HG02759 (cell line): ENCODE results near the gene KIF26B.

Experiments used
- ATAC-seq: cut with Tn5 transposase; IDR thresholded peaks from one replicate; pipeline ENCODE4 v1.9.1; 2021; ENCODE audit warnings: mild to moderate bottlenecking, moderate library complexity; ENCODE audit not compliant: unreplicated experiment

The KIF26B gene

DNA sequence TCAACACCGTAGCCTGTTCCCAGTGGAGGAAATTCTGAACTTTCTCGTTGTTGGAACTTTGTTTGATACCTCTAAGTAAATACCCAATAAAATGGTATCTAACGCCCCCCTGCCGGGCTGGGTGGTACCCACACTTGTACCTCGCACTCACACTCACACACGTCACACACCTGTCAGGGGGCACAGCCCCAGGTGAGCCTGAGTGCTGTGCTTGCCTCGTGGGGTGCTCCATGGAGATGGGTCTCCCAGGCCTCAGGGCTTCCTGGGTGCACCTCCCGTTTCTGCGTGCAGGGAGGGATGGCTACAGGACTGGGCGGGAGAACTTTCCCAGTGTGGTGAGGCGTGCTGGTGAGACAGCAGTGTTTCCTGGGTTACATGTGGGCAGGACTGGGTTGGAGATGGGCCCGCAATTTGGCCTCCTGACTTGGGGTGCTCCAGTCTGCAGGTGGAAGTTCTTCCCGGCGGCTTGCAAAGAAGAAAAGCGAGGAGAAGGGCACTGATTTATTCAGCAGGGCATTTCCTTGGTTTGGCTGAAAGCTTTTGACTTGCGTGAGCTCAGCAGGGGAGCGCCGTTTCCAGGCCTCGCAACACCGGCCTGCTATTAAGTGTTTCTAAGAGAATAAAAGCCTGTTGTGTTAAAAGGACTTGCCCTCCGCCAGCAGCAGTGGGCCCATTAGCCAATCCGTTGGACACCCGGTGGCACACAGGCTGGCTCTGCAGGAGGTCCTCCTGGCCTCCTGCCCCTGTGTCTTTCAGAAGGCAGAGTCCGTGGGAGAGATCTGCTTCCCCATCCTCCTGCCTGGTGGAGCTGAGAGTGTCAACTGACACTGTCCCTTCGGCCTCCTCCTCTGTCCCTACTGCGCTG is 79.7 kb downstream of the KIF26B start:
- no peak for ATAC-seq

DNA sequence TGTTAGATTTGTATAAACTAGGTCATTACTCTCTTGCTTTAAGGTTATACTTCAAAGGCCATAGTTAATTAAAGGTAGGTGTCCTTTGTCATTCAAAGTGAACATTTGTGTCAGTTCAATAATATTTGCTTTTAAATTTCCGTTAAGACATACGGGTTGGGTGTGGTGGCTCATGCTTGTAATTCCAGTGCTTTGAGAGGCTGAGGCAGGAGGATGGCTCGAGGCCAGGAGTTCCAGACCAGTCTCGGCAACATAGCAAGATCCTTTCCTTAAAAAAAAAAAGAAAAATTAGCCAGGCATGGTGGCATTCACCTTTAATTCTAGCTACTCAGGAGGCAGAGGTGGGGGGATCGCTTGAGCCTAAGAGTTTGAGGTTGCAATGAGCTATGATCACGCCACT is 80.4 kb downstream of the KIF26B start:
- ATAC-seq = no peak

DNA sequence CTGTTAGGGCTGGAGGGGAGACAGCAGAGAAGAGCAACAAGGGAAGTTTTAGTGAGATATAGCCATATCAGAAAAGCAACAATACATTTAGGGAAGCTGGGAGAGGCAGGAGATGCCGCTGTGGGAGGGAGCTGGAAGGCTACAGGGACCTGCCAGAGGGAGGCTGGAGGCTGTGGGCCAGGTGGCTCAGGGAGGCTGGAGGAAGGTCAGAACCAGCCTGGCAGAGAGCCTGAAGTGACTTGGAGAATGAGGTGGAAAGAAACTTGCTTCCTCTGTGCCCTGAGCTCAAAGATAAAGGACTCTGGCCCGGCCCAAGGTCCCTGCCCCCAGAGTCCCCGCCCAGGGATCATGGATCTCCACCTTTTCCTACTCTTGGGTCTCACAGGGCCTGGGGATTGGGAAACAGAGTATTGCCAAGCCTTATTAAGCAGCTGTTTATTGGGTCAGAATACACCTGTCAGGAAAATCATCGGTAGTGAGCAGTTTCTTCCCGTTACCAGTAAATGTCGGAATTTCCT is 85.9 kb downstream of the KIF26B start:
- no peak for ATAC-seq

DNA sequence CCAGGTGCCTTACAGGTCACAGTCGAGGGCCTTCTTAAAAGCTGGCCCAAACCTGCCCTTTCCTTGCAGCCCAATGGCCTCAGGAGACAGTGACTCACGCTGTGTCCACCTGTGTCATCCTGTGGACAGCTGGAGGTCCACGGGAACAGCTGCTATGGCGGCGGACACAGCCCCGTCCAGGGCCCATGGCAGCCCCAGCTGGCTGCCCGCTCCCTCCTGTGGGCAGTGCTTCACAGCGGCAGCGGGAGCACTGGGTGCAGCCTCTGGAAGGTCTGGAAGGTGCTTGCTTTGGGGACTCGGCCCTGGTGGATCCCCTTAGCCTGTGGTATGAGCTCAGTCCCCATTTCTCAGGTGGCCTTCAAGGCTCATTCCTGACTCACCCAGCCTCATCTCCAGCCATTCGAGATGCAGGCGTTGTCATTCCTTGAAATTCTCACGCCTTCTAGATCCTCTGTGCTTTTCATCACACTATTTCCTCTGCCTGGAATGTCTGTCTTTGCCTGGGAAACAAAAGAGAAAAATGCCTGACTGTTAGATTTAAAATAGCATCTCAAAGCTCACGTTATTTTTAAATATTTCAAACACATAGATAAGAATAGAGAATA is 86.8 kb downstream of the KIF26B start:
- ATAC-seq = no peak

DNA sequence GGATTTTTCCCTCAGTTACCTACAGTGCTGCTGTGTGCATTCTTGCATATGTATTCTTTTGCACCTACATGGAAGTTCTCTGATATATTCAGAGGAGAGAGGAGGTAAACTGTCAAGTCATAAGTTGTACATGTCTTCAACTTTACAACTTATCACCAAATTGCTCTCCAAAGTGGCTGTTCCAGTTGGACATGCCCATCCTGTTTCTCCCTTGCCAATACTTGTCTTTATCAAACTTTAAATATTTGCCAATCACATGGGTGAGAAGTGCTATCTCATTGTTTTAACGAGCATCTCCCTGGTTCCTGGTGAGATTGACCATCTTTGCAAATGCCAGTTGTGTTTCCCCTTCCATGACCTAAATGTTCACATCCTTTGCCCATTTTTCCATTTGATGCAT is 88.2 kb downstream of the KIF26B start:
- ATAC-seq = no peak

DNA sequence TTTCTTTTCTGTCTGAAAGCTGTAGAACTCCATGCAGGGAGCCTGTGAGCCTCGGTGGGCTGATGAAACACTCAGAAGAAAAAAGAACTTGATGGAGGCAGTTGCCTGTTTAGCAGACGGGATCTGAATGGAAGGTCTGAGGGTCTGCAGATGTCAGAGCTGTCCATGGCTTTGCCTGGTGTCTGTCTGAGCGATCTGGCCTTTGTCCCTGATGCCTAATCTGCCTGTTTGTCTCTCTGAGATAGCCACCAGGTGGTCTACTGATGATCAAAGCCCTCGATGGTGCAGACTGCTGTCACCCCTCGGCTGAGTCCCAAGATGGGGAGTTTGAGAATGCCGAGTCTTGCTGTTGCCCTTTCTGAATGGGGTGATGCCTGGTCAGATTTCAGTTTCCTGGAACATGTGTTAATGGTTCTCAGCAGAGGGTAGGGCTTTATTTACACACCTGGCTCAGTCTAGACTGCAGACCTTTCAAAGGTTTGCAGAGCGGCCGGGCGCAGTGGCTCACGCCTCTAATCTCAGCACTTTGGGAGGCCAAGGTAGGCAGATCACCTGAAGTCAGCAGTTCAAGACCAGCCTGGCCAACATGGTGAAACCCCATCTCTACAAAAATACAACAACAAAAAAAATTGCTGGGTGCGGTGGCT is 90.4 kb downstream of the KIF26B start:
- ATAC-seq = no peak

DNA sequence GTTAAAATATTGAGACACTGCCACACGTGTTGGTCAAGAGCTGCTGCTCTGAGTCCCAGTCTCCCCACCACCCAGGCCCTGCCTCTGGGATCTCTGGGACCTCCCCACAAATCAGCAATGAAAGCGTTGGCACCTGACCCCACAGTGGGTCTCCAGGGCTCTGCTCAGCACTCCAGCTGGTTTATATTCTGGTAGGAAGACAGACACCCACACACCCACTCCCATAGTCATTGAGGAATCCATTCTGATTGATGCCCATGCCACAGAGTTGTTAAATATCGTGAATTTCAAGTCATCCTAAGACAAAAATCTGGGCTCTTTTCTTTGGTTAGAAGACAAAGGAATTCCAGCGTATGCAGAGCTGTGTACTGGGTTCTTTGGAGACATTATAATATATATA is 91.6 kb downstream of the KIF26B start:
- ATAC-seq = no peak

DNA sequence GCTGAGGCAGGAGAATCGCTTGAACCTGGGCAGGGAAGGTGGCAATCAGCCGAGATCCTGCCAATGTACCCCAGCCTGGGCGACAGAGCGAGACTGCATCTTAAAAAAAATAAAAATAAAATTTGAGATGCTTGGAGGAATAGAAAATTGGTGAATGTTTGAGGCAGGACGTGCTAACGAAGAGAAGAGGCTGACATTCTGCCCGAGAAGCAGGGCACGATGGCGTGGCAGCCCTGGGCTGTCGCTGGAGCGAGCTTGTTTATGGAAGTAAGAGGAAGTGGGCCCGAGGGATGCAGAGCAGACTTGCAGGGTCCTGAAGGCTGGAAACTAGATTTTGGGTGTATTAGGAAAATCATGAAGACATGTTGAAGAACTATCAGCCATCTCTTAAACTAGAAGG is 92.6 kb downstream of the KIF26B start:
- ATAC-seq = no peak

DNA sequence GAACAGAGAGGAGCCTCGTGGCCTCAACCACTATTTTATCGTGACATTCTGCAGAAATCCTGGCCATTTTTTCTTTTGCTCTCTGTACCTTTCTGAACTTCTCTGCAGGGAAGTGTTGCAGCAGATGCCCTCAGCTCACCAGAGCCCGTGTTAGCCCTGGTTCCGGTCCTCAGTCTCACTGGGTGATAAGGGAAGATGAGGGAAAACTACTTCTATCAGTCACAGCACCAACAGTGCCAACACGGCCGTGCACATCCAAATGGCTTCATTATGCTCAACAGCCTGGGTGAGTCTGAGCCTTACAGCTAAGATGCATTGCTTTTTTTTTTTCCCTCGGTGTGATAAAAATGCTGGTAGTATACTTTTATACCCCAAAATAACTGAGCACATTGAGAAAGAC is 93.0 kb downstream of the KIF26B start:
- no peak for ATAC-seq

DNA sequence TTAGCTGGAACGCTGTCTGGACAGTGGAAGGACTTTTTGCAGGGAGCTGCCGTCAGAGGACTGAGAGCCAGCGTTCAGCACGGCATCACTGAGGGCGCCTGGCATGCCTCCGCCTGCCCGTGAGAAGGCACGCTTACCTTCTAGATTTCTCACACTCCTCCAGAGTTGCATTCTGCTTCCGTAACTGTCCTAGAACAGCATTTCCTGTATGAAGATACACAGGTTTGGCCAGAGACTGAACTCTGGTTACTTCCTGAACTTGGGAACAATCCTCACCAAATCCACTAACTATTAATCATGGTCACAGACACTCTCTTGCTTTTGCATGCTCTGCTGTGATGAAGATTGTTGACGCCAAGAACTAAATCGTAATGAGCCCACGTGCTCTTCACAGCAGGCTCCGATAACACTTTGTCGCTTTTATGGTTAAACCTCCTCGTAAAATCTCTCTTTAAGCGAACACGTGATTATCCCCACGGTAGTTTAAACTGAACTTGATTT is 93.5 kb downstream of the KIF26B start:
- no peak for ATAC-seq

DNA sequence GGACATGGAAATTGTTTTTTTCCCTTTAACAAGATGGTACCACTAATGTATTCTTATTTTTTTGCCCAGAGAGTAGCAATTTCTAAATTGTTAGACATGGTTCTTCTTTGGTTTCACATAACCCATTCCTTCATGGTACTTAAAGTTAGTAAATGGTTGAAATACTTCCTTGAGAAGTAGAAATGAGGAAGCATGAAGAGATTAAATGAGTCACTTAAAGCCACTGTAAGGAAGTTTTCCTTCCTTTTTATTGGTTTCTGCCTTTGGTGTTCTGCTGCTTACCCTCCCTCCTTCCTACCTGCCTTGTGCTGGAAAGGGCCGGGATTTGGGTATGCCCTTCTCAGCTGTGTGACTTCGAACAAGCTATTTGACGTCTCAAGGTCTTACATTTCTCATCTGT is 101.0 kb downstream of the KIF26B start:
- ATAC-seq = no peak

DNA sequence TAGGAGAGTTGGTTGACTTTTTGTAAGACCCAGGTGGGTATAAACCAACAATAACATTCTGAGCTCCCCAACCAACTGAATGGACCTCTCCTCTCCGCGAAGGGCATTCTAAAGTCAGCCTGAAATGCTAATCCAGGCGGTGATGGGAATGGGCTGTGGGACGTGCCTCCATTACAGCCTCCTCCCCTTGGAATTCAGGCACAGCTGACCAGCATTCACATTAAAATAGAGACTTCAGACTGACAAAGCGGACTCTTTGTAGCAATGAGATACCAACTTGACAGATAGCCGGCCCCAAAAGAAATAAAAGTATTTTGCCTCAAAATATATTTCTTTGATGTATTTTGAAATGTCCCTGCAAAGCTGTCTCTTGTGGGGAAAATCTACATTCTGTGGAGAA is 101.7 kb downstream of the KIF26B start:
- no peak for ATAC-seq

DNA sequence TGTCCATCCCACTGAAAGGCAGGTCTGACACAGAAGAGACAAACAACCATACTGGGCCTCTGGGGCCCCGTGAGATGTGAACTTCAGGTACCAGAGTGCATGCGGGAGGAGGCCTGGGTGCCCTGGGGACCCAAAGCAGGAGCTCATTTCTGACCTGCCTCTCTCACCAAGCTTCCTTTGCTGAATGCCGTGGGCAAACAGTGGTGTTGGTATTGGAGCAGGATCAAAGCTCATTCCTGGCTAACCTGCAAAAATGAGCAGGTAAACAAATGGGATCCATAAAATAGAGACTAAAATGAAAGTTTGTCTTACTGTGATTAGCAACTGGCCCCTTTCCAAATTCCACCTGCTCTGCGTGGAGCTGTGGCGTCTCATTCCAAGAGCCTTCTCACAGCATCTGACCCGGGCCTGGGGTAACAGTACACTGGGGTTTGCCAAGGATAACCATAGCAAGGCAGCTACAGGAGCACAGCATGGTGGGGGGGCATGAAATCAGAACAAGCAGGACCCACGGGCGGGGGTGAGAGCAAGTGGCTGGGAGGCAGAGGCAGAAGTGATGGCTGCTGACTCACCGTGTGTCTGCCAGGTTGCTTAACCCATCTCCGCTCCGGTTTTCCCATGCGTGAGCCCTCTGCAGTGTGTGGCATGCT is 103.6 kb downstream of the KIF26B start:
- ATAC-seq = no peak

DNA sequence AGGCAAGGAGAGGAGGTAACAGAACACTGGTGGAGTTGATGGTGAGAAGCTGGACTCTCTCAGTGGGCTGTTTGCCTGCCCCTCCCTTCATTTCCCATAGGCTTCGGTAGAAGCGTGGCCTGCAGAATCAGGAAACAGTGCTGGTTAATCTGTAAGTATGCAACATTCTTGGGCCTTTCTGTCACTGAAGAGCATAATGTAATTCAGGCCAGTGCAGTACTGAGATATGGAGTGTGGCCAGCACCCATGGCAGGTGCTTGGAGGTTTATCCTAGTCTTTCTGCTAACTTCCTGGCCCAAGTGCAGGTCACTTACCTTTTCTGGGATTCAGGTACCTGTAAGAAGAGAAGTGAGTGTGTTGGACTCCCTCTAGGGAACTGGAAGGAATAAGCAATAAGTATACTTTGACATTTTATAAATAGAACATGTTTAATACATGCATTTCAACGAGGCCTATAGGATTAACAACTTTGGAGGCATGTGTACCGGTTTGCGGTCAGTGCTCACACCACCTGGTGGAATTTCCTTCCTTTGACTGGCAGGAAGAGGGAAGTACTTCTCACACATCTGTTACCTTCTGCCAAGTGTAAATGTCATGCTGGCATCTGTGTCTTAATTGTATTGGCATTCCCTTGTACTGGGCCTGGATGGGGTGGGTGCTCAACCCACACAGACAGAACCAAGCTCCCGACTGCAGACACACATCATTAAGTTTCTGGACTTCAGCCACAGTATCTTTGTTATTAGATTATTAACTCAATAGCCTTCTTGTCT is 105.5 kb downstream of the KIF26B start:
- ATAC-seq = no peak

DNA sequence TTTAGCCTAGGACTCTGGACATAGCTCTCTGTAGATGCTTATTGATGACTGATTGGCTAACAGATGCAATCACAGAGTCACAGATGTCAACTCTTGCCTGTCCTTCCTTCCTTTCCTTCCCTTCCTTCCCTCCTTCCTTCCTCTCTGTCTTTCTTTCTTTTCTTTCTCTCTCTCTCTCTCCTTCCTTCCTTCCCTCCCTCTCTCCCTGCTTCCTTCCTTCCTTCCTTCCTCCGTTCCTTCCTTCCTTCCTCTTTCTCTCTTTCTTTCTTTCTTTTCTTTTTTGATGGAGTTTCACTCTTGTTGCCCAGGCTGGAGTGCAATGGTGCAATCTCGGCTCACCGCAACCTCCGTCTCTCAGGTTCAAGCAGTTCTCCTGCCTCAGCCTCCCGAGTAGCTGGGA is 106.1 kb downstream of the KIF26B start:
- no peak for ATAC-seq

DNA sequence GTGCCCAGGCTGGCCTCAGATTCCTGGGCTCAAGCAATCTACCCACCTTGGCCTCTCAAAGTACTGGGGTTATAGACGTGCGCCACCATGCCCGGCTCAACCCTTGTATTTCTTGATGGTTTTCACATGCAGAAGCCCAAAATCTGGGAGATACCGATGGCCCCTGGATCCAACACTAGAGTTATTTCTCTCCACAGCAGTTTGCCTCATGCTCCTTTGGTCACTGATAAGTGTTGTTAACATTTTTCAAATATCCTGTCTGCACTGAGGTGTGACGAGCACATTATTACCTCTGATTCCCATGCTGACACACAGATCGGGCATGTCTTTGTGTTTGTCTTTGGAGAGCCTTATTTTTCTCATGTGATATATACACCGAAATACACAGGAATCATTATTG is 107.0 kb downstream of the KIF26B start:
- ATAC-seq = no peak

DNA sequence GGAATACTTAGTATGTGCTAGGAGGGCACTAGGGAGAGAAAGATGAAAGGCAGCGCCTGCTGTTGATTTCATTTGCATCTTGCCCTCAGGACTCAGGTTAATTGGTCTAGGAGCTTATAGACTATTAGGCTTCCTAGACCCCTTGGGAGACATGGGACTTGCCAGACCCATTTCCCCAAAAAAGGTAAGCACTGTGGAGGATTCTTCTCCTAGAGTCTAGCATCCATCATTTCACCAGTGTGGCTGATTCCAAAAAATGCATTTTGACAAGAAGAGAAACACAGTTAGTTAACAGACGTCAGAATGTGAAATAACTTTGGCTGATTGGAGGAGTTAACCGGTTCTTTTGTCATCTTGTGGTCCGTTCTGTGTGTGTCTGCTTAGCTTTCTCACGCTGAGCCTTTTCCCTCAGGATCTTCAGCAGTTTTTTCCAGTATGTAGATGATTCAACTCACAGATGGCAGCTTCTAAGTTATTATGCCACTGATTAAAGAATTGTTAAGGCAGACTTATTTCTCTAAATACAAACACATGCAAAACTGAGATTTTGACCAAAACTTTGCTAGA is 108.8 kb downstream of the KIF26B start:
- ATAC-seq = no peak

DNA sequence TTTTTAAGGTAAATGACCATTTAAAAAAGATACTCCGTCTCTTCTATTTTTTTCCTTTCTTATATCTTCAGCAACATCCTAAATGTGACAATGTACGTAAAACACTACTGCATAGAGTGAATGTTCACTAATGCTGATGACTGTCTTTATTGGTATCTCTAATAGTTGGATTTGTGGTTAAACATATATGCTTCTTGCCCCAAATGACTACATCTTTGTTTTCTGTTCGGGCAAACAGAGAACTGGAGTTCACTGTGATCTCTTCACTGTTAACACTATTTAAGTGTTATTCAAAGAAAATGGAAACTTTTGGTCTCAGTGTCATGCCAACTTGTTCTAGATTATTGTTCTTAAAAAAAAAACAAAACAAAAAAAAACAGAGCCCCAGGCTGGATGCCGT is 109.4 kb downstream of the KIF26B start:
- ATAC-seq = no peak

DNA sequence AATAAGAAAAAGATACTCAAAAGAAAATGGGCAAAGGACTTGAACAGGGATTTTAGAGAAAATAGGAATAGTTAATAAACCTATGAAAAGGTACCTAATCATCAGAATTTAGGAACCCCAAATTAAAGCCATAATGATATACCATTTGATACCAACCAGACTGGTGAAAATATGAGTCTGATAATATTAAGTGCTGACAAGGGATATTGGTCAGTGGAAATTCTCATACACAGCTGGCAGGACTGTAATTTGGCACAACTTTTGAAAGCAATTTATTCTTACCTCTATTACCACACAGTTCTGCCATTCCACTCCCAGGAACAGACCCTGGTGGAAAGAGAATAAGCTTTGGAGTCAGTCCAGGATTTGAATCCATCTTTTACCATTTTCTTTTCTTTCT is 111.3 kb downstream of the KIF26B start:
- no peak for ATAC-seq

DNA sequence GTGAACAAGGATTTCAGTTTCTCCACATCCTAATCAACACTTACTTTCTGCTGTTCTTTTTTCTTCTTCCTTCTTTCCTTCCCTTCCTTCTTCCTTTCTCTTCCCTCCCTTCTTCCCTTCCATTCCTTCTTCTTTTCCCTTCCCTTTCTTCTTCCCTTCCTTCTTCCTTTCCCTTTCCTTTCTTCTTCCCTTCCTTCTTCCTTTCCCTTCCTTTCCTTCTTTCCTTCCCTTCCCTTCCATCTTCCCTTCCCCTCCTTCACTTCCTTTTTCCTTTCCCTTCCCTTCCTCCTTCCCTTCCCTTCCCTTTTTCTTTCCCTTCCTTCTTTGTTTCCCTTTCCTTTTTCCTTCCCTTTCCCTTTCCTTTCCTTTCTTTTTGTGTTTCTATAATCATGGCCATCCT is 115.3 kb downstream of the KIF26B start:
- no peak for ATAC-seq
